Nucleus accumbens (tissue), 56 donors: ENCODE results near the gene SUOX.
"Not testable (repeated sequence)": the region's sequence is repeated elsewhere in the genome, so short reads cannot be mapped to it uniquely, and the experiment has no call there.

Experiments used
- DNase-seq, 56 donors: peaks; one replicate each; lab custom pipeline; 2025; lab: John Stamatoyannopoulos, UW

The SUOX gene

DNA sequence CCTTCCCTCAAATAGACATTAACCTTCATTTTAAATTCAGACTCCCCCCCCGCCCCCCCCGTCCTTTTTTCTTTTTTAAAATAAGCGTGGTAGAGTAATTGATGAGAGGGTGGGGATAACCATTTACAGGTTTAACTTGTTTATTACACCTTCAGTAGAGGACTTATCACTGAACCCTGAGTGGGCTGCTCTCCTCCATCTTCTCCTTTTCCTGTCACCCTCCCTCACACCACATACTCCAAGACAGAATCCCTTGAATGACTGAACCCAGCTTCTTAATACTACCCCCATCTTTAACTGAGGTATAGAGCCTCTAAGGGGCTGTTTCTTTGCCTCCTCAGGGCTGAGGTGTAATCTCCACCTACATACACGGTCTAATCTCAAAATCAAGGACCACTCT lies 20.1 kb downstream of the SUOX start:
- DNase-seq: peak in 1 of 56 donors; percentile 3

- no peak for DNase-seq
Measured at GRCh38 chr12:56018356-56018755, 21.3 kb downstream of the SUOX start.

- peak in 32 of 56 donors; percentile 4 to 61 (median 21) for DNase-seq
Measured at GRCh38 chr12:56020423-56021184, 23.5 kb downstream of the SUOX start, which contains the start of gene IKZF4. Gene IKZF4 (plus strand): TSS chr12:56021043. CDS start chr12:56021494, 451 bp downstream.

DNA sequence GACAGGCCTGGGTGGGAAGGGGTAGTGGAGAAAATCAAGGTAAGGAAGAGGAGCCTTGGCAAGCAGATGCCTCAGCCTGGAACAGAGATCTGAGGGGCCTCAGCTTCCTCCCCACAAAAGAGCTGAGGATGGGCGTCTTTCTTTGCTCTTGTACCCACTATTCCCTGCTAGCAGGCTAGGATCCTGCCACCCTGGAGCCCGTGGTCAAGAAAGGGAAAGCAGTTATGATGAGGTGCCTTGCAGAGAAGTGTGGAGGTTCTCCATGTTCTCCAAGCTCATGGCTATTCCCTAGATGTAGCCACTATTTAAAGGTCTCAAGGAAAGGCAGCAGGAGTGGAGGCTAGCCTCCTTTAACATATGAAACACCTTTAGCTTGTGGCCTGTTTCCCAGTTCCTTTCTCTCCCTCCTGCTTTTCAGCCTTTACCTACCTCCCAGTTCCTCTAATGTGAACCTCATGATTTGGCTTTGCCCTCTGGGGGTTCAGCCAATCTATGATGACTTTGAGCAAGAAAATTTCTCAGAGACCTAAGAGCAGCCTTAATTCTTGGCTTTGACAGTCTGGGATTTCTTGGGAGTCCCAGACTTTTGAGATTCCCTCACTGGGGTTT lies 24.9 kb downstream of the SUOX start:
- DNase-seq: peak in 1 of 56 donors; percentile 29

DNA sequence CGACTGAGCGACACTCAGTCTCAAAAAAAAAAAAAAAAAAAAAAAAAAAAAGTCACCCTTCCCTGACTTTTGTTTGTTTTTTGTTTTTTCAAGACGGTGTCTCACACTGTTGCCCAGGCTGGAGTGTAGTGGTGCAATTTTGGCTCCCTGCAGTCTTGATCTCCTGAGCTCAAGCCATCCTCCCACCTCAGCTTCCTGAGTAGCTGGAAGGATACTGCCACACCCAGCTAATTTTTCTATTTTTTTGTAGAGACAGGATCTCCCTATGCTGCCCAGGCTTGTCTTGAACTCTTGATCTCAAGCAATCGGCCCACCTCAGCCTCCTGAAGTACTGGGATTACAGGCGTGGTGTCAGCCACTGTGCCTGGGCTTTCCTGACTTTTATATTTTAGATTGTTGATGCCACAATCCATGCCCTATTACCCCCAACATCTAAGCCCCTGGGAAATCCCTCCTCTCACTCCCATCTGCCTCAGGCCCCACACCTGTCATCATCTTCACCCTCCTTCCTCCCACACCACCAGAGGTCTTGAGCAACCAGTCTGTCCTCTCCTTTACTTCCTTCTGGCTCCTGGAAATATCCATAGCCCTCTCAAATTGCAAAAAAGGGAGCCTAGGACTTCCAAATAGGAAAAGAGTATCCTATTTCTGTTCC lies 31.6 kb downstream of the SUOX start:
- DNase-seq: no peak

DNA sequence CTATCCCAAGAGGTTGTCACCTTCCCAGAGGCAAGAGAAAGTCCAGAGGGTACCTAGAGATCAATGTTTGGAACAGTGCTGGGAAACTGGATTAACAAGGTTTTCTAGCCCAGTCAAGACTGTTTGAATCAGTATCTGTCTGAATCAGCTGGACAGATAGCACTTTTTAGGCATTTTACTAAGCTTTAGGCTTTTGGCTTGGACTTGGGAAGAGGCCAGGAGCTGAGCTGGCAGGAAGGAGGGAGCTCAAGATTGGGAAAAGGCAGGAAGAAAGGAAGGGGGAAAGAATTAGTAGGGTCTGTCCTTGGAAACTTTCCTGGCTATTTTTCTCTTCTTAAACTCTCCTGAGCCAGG lies 32.1 kb downstream of the SUOX start:
- DNase-seq: no peak

GRCh38 chr12:56029666-56030293 lies 32.7 kb downstream of the SUOX start:
- peak in 18 of 56 donors; percentile 1 to 49 (median 6) for DNase-seq

- no peak for DNase-seq
Measured at GRCh38 chr12:56031987-56032386, 34.9 kb downstream of the SUOX start.

DNA sequence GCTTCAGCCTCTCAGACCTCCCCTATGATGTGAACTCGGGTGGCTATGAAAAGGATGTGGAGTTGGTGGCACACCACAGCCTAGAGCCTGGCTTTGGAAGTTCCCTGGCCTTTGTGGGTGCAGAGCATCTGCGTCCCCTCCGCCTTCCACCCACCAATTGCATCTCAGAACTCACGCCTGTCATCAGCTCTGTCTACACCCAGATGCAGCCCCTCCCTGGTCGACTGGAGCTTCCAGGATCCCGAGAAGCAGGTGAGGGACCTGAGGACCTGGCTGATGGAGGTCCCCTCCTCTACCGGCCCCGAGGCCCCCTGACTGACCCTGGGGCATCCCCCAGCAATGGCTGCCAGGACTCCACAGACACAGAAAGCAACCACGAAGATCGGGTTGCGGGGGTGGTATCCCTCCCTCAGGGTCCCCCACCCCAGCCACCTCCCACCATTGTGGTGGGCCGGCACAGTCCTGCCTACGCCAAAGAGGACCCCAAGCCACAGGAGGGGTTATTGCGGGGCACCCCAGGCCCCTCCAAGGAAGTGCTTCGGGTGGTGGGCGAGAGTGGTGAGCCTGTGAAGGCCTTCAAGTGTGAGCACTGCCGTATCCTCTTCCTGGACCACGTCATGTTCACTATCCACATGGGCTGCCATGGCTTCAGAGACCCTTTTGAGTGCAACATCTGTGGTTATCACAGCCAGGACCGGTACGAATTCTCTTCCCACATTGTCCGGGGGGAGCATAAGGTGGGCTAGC lies 37.7 kb downstream of the SUOX start:
- no peak for DNase-seq

GRCh38 chr12:56037161-56037560 lies 40.1 kb downstream of the SUOX start:
- DNase-seq: no peak

- DNase-seq: no peak
Measured at GRCh38 chr12:56038022-56038655, 41.1 kb downstream of the SUOX start.

DNA sequence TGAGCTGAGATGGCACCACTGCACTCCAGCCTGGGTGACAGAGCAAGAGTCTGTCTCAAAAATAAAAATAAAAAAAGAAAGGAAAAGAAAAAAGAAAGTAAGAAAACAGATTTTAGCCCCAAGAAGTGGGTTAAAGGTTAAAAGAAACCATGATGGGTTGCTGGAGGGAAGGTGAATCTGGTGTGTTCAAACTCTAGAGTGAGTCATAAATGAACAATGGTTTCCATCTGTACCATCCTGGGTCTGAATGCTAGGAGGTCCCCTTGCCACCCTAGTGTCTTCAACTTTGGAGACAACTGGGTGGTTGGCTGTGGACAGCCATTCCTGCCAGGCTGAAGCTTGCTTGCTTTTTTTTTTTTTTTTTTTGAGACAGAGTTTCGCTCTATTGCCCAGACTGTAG lies 43.1 kb downstream of the SUOX start:
- DNase-seq: no peak

GRCh38 chr12:56040963-56041551 lies 44.0 kb downstream of the SUOX start:
- peak in 4 of 56 donors; percentile 16 to 33 (median 28) for DNase-seq

- DNase-seq: peak; percentile 54 to 98 (median 93)
Measured at GRCh38 chr12:56041552-56042429, 44.7 kb downstream of the SUOX start, which contains the start of gene RPS26. Gene RPS26 (plus strand): TSS chr12:56041918. CDS start chr12:56042167, 249 bp downstream.

DNA sequence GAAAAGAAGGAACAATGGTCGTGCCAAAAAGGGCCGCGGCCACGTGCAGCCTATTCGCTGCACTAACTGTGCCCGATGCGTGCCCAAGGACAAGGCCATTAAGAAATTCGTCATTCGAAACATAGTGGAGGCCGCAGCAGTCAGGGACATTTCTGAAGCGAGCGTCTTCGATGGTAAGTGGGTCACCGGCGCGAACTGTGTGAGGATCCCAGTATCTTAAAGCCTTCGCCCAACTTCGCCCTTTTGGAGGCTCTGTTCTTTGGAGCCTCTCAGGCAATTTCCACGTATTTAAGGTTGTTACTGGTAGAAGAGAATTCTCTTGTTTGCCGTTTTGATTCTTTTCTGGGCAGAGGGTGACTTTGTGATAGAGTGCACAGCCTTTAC lies 45.3 kb downstream of the SUOX start:
- not testable (repeated sequence) for DNase-seq

DNA sequence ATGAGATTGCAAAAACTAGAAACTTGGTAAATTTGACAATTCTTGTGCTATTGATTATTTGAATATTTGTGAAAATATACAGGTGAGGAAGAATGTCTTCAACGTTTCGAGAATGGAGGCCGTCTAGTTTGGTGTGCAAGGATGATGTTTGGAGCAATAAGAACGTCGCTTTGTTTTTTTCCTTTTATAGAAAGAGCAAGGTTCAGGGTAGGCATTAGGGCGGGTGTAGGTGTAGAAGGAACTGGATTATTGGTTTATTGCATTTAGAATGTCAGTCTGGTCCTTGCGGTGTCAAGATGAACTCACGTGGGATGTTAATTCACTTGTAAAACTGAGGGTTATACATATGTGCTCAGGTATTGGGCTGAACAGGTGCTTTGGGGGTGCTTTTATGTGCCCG lies 45.8 kb downstream of the SUOX start:
- DNase-seq: no peak

- no peak for DNase-seq
Measured at GRCh38 chr12:56046027-56046780, 49.1 kb downstream of the SUOX start.
